Thoracic aorta (tissue), 2 donors: Measurements from ENCODE around the gene PTHLH. TPM values are rescaled to one million over a fixed set of nuclear protein-coding genes. Genes with fewer than 3 reads are reported as not detected.
A peak's percentile ranks its signal among the peaks of the same experiment; 100 is the strongest.

ENCODE experiments used
- ATAC-seq: fragments of 150-250 bp; one replicate; pipeline ENCODE4 v1.8.0; 2017; ENCODE audit warnings: low read depth; ENCODE audit not compliant: insufficient number of reproducible peaks, low FRiP score
- DNase-seq: peaks from one replicate; pipeline ENCODE4 v3.0.0-alpha.2; 2020; ENCODE audit warnings: low spot score
- H3K27ac ChIP-seq, 2 donors: fragments of 200-600 bp; sonication (generic); 1 replicate in 1 of 2; 2 replicates in 1 of 2; pipeline ENCODE4 v1.5.1; 2016; ENCODE audit warnings: mild to moderate bottlenecking in 2 of 2, moderate library complexity in 2 of 2
- H3K27me3 ChIP-seq: fragments of 200-600 bp; sonication (generic); replicated peaks from 2 replicates; pipeline ENCODE4 v1.6.0; 2016; ENCODE audit warnings: mild to moderate bottlenecking; ENCODE audit not compliant: insufficient read depth
- H3K36me3 ChIP-seq: fragments of 200-600 bp; sonication (generic); one replicate; pipeline ENCODE4 v1.5.1; 2016
- H3K4me1 ChIP-seq, 2 donors: fragments of 200-600 bp; sonication (generic); 1 replicate in 1 of 2; 2 replicates in 1 of 2; pipeline versions ENCODE4 v1.5.1 to v1.6.0; 2016; ENCODE audit warnings: low read depth in 2 of 2, mild to moderate bottlenecking in 1 of 2; ENCODE audit not compliant: control insufficient read depth in 1 of 2
- H3K4me3 ChIP-seq: fragments of 200-600 bp; sonication (generic); 2 replicates; pipeline ENCODE4 v1.5.1; 2016; ENCODE audit warnings: mild to moderate bottlenecking
- H3K9me3 ChIP-seq: fragments of 200-600 bp; sonication (generic); 2 replicates; pipeline ENCODE4 v1.5.1; 2016
- CTCF ChIP-seq: fragments of 200-600 bp; sonication (generic); IDR thresholded peaks from one replicate; pipeline ENCODE4 v1.5.1; 2019; ENCODE audit warnings: antibody characterized with exemption
- total RNA-seq, 2 donors: library from RNA; depleted of rRNA; stranded (reverse); fragments of >200 nt; gene quantifications; one replicate each; pipeline versions ENCODE4 v1.1.0 to v1.2.3, GENCODE V29; 2016

Gene PTHLH
- total RNA-seq, 2 donors from 2014 or later, result 5.6 to 8.1 TPM

GRCh38 chr12:27971121-27971489 lies 1.4 kb downstream of the PTHLH start:
- no peaks in the 10 kb centered on the region for H3K36me3 ChIP-seq
- H3K27me3 ChIP-seq, result no peaks in the 10 kb centered on the region
- peak overlapping the region; percentile 47 to 57 for H3K27ac ChIP-seq
- no peak for ATAC-seq
- no peaks in the 10 kb centered on the region for H3K9me3 ChIP-seq
- DNase-seq, result no peak
- no peak for TF ChIP-seq CTCF
- peak overlapping the region; percentile 83 for H3K4me3 ChIP-seq
- H3K4me1 ChIP-seq, result peaks cover 11 to 47% of the 10 kb centered on the region in 2 donors

GRCh38 chr12:27970401-27971120 lies 2.0 kb downstream of the PTHLH start:
- no peaks in the 10 kb centered on the region for H3K9me3 ChIP-seq
- peak overlapping the region; percentile 47 to 57 for H3K27ac ChIP-seq
- peaks cover 13 to 49% of the 10 kb centered on the region in 2 donors for H3K4me1 ChIP-seq
- no peaks in the 10 kb centered on the region for H3K27me3 ChIP-seq
- no peak for ATAC-seq
- no peak for DNase-seq
- no peak for TF ChIP-seq CTCF
- peak overlapping the region; percentile 83 for H3K4me3 ChIP-seq
- H3K36me3 ChIP-seq, result no peaks in the 10 kb centered on the region

GRCh38 chr12:27969624-27970400 lies 2.7 kb downstream of the PTHLH start:
- Histone ChIP-seq H3K36me3 (no peaks in the 10 kb centered on the region), H3K9me3 (no peaks in the 10 kb centered on the region), H3K4me3 (peak overlapping the region; percentile 83), H3K27me3 (no peaks in the 10 kb centered on the region), H3K4me1 (peaks cover 11 to 43% of the 10 kb centered on the region in 2 donors), H3K27ac (peak overlapping the region; percentile 52 to 69)
- DNase-seq (no peak), ATAC-seq (no peak)
- TF ChIP-seq CTCF, result no peak

- ATAC-seq (no peak), DNase-seq (no peak)
- Histone ChIP-seq H3K36me3 (no peaks in the 10 kb centered on the region), H3K9me3 (no peaks in the 10 kb centered on the region), H3K4me1 (peaks cover 7 to 37% of the 10 kb centered on the region in 2 donors), H3K4me3 (peak overlapping the region; percentile 83), H3K27me3 (no peaks in the 10 kb centered on the region), H3K27ac (peak overlapping the region; percentile 52 to 69)
- no peak for TF ChIP-seq CTCF
These were observed 3.4 kb downstream of the PTHLH start for GRCh38 chr12:27968972-27969623.

- Histone ChIP-seq H3K27me3 (no peaks in the 10 kb centered on the region), H3K27ac (no peak overlapping the region), H3K36me3 (no peaks in the 10 kb centered on the region), H3K9me3 (no peaks in the 10 kb centered on the region), H3K4me1 (peaks cover 7 to 37% of the 10 kb centered on the region in 2 donors), H3K4me3 (no peak overlapping the region)
- no peak for TF ChIP-seq CTCF
- DNase-seq (no peak), ATAC-seq (no peak)
These were observed 4.9 kb downstream of the PTHLH start for GRCh38 chr12:27967551-27968054.
